HG03060 (cell line): ENCODE measurements around the gene TAS2R42.

Experiments
- ATAC-seq: cut with Tn5 transposase; IDR thresholded peaks from one replicate; pipeline ENCODE4 v1.9.1; 2021; ENCODE audit warnings: low read depth, moderate number of reproducible peaks; ENCODE audit not compliant: unreplicated experiment

TAS2R42 gene

GRCh38 chr12:11186837-11187236 lies at the start of gene TAS2R42:
Gene TAS2R42 (minus strand): TSS chr12:11186937. CDS start chr12:11186937, 0 bp downstream.
- no peak for ATAC-seq

GRCh38 chr12:11233532-11233931 lies 46.8 kb upstream of the TAS2R42 start:
- ATAC-seq = no peak

- no peak for ATAC-seq
Measured at GRCh38 chr12:11228296-11228879, 41.7 kb upstream of the TAS2R42 start.

GRCh38 chr12:11227373-11227772 lies 40.6 kb upstream of the TAS2R42 start:
- ATAC-seq = no peak

GRCh38 chr12:11209113-11209512 lies 22.4 kb upstream of the TAS2R42 start:
- no peak for ATAC-seq

GRCh38 chr12:11204173-11204572 lies 17.4 kb upstream of the TAS2R42 start:
- no peak for ATAC-seq

GRCh38 chr12:11202811-11203210 lies 16.1 kb upstream of the TAS2R42 start:
- ATAC-seq = no peak

- no peak for ATAC-seq
Measured at GRCh38 chr12:11183011-11183410, 3.7 kb downstream of the TAS2R42 start.

- no peak for ATAC-seq
Measured at GRCh38 chr12:11182529-11182928, 4.2 kb downstream of the TAS2R42 start.

GRCh38 chr12:11178250-11178649 lies 8.5 kb downstream of the TAS2R42 start:
- no peak for ATAC-seq

GRCh38 chr12:11174022-11174421 lies 12.7 kb downstream of the TAS2R42 start:
- no peak for ATAC-seq

GRCh38 chr12:11171969-11172675 lies 14.6 kb downstream of the TAS2R42 start:
- ATAC-seq = no peak

- peak; percentile 75 for ATAC-seq
Measured at GRCh38 chr12:11171145-11171968, 15.4 kb downstream of the TAS2R42 start, which contains the start of gene SMIM10L1. Gene SMIM10L1 (plus strand): TSS chr12:11171194. CDS start chr12:11171357, 163 bp downstream.

- ATAC-seq = no peak
Measured at GRCh38 chr12:11170810-11171144, 16.0 kb downstream of the TAS2R42 start.

- no peak for ATAC-seq
Measured at GRCh38 chr12:11166300-11166699, 20.4 kb downstream of the TAS2R42 start.

- ATAC-seq = no peak
Measured at GRCh38 chr12:11164384-11164783, 22.4 kb downstream of the TAS2R42 start.

- ATAC-seq = no peak
Measured at GRCh38 chr12:11162502-11162901, 24.2 kb downstream of the TAS2R42 start.

- ATAC-seq = no peak
Measured at GRCh38 chr12:11158885-11159444, 27.8 kb downstream of the TAS2R42 start.

GRCh38 chr12:11154400-11154925 lies 32.3 kb downstream of the TAS2R42 start:
- no peak for ATAC-seq

- no peak for ATAC-seq
Measured at GRCh38 chr12:11152725-11153124, 34.0 kb downstream of the TAS2R42 start.

- no peak for ATAC-seq
Measured at GRCh38 chr12:11150832-11151231, 35.9 kb downstream of the TAS2R42 start.
